IMR-90 (cell line): ENCODE data around the gene CPEB2. TPM values are rescaled to one million over a fixed set of nuclear protein-coding genes. Genes with fewer than 3 reads are reported as not detected.

Experiments used
- ATAC-seq: fragments of 200-7000 bp; cut with Tn5 transposase; 2 replicates; pipeline ENCODE4 v1.9.1; 2020; ENCODE audit warnings: low read depth, mild to moderate bottlenecking, moderate library complexity
- BruUV-seq: library from RNA; stranded (reverse); fragments of 400-500 nt; replicated peaks from 2 replicates; lab custom pipeline; 2021; lab: Mats Ljungman, UMichigan
- CTCF ChIA-PET: fragments of 300-600 bp; formaldehyde crosslinking; extraction: SDS; loops from one replicate; lab custom pipeline; 2021; ENCODE audit warnings: antibody characterized with exemption; lab: Yijun Ruan, JAX
- POLR2A ChIA-PET: fragments of 300-600 bp; sonication (Branson Sonifier 250); formaldehyde crosslinking; loops from one replicate; lab custom pipeline; 2022; ENCODE audit warnings: antibody characterized with exemption; ENCODE audit not compliant: unreplicated experiment; lab: Charles Lee
- DNase-seq: peaks from one replicate; pipeline ENCODE4 v3.0.0; 2013
- H2AFZ ChIP-seq: replicated peaks from 2 replicates; pipeline ENCODE3; 2013; ENCODE audit warnings: low read length, mild to moderate bottlenecking; ENCODE audit not compliant: poor library complexity
- H2AK5ac ChIP-seq: 2 replicates; pipeline ENCODE4 v1.6.1; 2013; ENCODE audit warnings: low read depth, low read length, inconsistent platforms
- H2AK9ac ChIP-seq: replicated peaks from 2 replicates; pipeline ENCODE3; 2013; ENCODE audit warnings: mild to moderate bottlenecking, low read depth, low read length, moderate library complexity; ENCODE audit not compliant: poor library complexity
- H2BK120ac ChIP-seq: 2 replicates; pipeline ENCODE4 v1.6.1; 2013; ENCODE audit warnings: low read depth, low read length, inconsistent platforms
- H2BK15ac ChIP-seq: 3 replicates; pipeline ENCODE4 v1.6.1; 2013; ENCODE audit warnings: low read depth, low read length, inconsistent platforms
- H2BK20ac ChIP-seq: 2 replicates; pipeline ENCODE4 v1.6.1; 2013; ENCODE audit warnings: low read depth, mild to moderate bottlenecking, inconsistent platforms, low read length, moderate library complexity
- H2BK5ac ChIP-seq: 2 replicates; pipeline ENCODE4 v1.6.1; 2013; ENCODE audit warnings: mild to moderate bottlenecking, low read depth, low read length, inconsistent platforms; ENCODE audit not compliant: poor library complexity, severe bottlenecking
- H3K14ac ChIP-seq: replicated peaks from 2 replicates; pipeline ENCODE4 v1.6.1; 2013; ENCODE audit warnings: low read depth, low read length, inconsistent platforms
- H3K18ac ChIP-seq: 2 replicates; pipeline ENCODE4 v1.6.1; 2013; ENCODE audit warnings: low read depth, low read length, control low read depth
- H3K23ac ChIP-seq: 2 replicates; pipeline ENCODE4 v1.6.1; 2013; ENCODE audit warnings: low read depth, low read length, inconsistent platforms
- H3K27ac ChIP-seq: 2 replicates; pipeline ENCODE4 v1.5.1; 2013; ENCODE audit warnings: mild to moderate bottlenecking, control low read depth, low read length; ENCODE audit not compliant: insufficient read depth
- H3K27me3 ChIP-seq: 2 replicates; pipeline ENCODE4 v1.6.1; 2013; ENCODE audit warnings: low read length; ENCODE audit not compliant: control insufficient read depth, insufficient read depth
- H3K36me3 ChIP-seq: 2 replicates; pipeline ENCODE4 v1.6.1; 2013; ENCODE audit warnings: low read length, mixed read lengths; ENCODE audit not compliant: control insufficient read depth, insufficient read depth
- H3K4ac ChIP-seq: 2 replicates; pipeline ENCODE4 v1.6.1; 2013; ENCODE audit warnings: low read depth, low read length, inconsistent platforms
- H3K4me1 ChIP-seq: 2 replicates; pipeline ENCODE4 v1.6.1; 2013; ENCODE audit warnings: low read length, mixed read lengths; ENCODE audit not compliant: control insufficient read depth, insufficient read depth
- H3K4me2 ChIP-seq: 2 replicates; pipeline ENCODE4 v1.6.1; 2013; ENCODE audit warnings: low read depth, mild to moderate bottlenecking, control low read depth, low read length, moderate library complexity
- H3K4me3 ChIP-seq: 2 replicates; pipeline ENCODE4 v1.5.1; 2013; ENCODE audit warnings: low read depth, mild to moderate bottlenecking, control low read depth, low read length, moderate library complexity; ENCODE audit not compliant: insufficient read depth
- H3K56ac ChIP-seq: 2 replicates; pipeline ENCODE4 v1.6.1; 2013; ENCODE audit warnings: low read length, inconsistent platforms; ENCODE audit not compliant: insufficient read depth; ENCODE audit errors: extremely low read depth
- H3K79me1 ChIP-seq, 2 experiments: 2 replicates each; pipeline ENCODE4 v1.6.1; 2013; ENCODE audit warnings: low read length in 2 of 2, inconsistent platforms in 1 of 2, low read depth in 1 of 2
- H3K9ac ChIP-seq: 2 replicates; pipeline ENCODE4 v1.6.1; 2013; ENCODE audit warnings: low read depth, low read length, control low read depth
- H3K9me1 ChIP-seq: 2 replicates; pipeline ENCODE4 v1.6.1; 2013; ENCODE audit warnings: low read length, inconsistent platforms; ENCODE audit not compliant: insufficient read depth
- H3K9me3 ChIP-seq: 2 replicates; pipeline ENCODE4 v1.6.1; 2013; ENCODE audit warnings: low read length; ENCODE audit not compliant: control insufficient read depth, insufficient read depth
- H4K20me1 ChIP-seq: 2 replicates; pipeline ENCODE4 v1.6.1; 2013; ENCODE audit warnings: low read length, inconsistent platforms; ENCODE audit not compliant: insufficient read depth
- H4K5ac ChIP-seq: 2 replicates; pipeline ENCODE4 v1.6.1; 2013; ENCODE audit warnings: mild to moderate bottlenecking, low read depth, low read length, control low read depth
- H4K8ac ChIP-seq, 2 experiments: 2 replicates each; pipeline ENCODE4 v1.6.1; 2013; ENCODE audit warnings: low read depth in 2 of 2, low read length in 2 of 2, control low read depth in 1 of 2, inconsistent platforms in 1 of 2
- H4K91ac ChIP-seq: 2 replicates; pipeline ENCODE4 v1.6.1; 2013; ENCODE audit warnings: low read depth, low read length, inconsistent platforms; ENCODE audit not compliant: insufficient read depth
- BHLHE40 ChIP-seq: fragments of 150-350 bp; IDR thresholded peaks from 2 replicates; pipeline ENCODE4 v1.6.1; 2016; ENCODE audit warnings: mild to moderate bottlenecking, low read depth, low read length
- CEBPB ChIP-seq: IDR thresholded peaks from 2 replicates; pipeline ENCODE4 v1.6.1; 2012; ENCODE audit warnings: low read depth, low read length, improper control_type of control experiment
- CHD1 ChIP-seq: IDR thresholded peaks from 2 replicates; pipeline ENCODE4 v1.6.1; 2012; ENCODE audit warnings: low read depth, low read length, improper control_type of control experiment
- CTCF ChIP-seq: conservative IDR thresholded peaks from 2 replicates; pipeline ENCODE4 v1.5.1; 2012; ENCODE audit warnings: mild to moderate bottlenecking, low read depth, low read length, improper control_type of control experiment
- ELK1 ChIP-seq: fragments of 150-350 bp; IDR thresholded peaks from 2 replicates; pipeline ENCODE4 v1.6.1; 2016; ENCODE audit warnings: low read depth, mild to moderate bottlenecking, low read length, moderate library complexity, borderline replicate concordance
- FOS ChIP-seq: fragments of 150-350 bp; IDR thresholded peaks from 2 replicates; pipeline ENCODE4 v1.6.1; 2016; ENCODE audit warnings: low read depth, low read length
- MAFK ChIP-seq: IDR thresholded peaks from 2 replicates; pipeline ENCODE4 v1.6.1; 2012; ENCODE audit warnings: low read depth, low read length, improper control_type of control experiment
- MAZ ChIP-seq: IDR thresholded peaks from 2 replicates; pipeline ENCODE4 v1.6.1; 2012; ENCODE audit warnings: low read depth, mild to moderate bottlenecking, low read length, improper control_type of control experiment, moderate library complexity, borderline replicate concordance
- MXI1 ChIP-seq: IDR thresholded peaks from 2 replicates; pipeline ENCODE4 v1.6.1; 2012; ENCODE audit warnings: low read depth, mild to moderate bottlenecking, low read length, moderate library complexity, borderline replicate concordance
- NFE2L2 ChIP-seq: fragments of 150-350 bp; IDR thresholded peaks from 2 replicates; pipeline ENCODE4 v1.6.1; 2016; ENCODE audit warnings: low read depth, mild to moderate bottlenecking, low read length
- POLR2A ChIP-seq: IDR thresholded peaks from 2 replicates; pipeline ENCODE4 v1.6.1; 2012; ENCODE audit warnings: mild to moderate bottlenecking, low read depth, low read length
- RAD21 ChIP-seq: IDR thresholded peaks from 2 replicates; pipeline ENCODE4 v1.6.1; 2012; ENCODE audit warnings: low read length, improper control_type of control experiment
- RCOR1 ChIP-seq: IDR thresholded peaks from 2 replicates; pipeline ENCODE4 v1.6.1; 2012; ENCODE audit warnings: mild to moderate bottlenecking, low read length, improper control_type of control experiment; ENCODE audit not compliant: insufficient replicate concordance
- RFX5 ChIP-seq: IDR thresholded peaks from 2 replicates; pipeline ENCODE4 v1.8.0; 2012; ENCODE audit warnings: low read depth, mild to moderate bottlenecking, low read length, moderate library complexity
- SMC3 ChIP-seq: fragments of 150-350 bp; IDR thresholded peaks from 2 replicates; pipeline ENCODE4 v1.6.1; 2016; ENCODE audit warnings: low read depth, mild to moderate bottlenecking, antibody characterized with exemption, low read length, moderate library complexity
- USF2 ChIP-seq: fragments of 150-350 bp; IDR thresholded peaks from 2 replicates; pipeline ENCODE4 v1.6.1; 2017; ENCODE audit warnings: mild to moderate bottlenecking, antibody characterized with exemption, low read length, low read depth
- WGBS, 2 experiments: methylation state at CpG; one replicate each; pipeline versions ENCODE4 v1.1.5 to v1.1.7; 2013; ENCODE audit warnings: missing lambda C conversion rate in 2 of 2; ENCODE audit not compliant: insufficient read length in 1 of 2; ENCODE audit errors: extremely low coverage in 2 of 2; 5-methylcytosine and 5-hydroxymethylcytosine counted together
- dilution Hi-C: fragments of 300-500 bp; cut with HindIII; formaldehyde crosslinking; loops from one replicate; pipeline ENCODE4 v1.14.3; 2018; ENCODE audit warnings: low sequenced_read_pairs; ENCODE audit not compliant: unreplicated experiment
- in situ Hi-C: fragments of 300-500 bp; cut with MboI; formaldehyde crosslinking; loops from 3 replicates; pipeline ENCODE4 v1.14.3; 2019; ENCODE audit warnings: low sequenced_read_pairs, inconsistent platforms, mixed read lengths
- intact Hi-C: fragments of 100-400 bp; cut with micrococcal nuclease; formaldehyde crosslinking; loops from 2 replicates; pipeline ENCODE4 v1.10.0; 2022
- polyA plus RNA-seq, 3 experiments: library from polyadenylated mRNA; depleted of rRNA; stranded (reverse); fragments of >200 nt; gene quantifications; 2 replicates each; pipeline ENCODE4 v1.2.3, GENCODE V29; 2012; ENCODE audit warnings: low replicate concordance in 1 of 3
- total RNA-seq: library from RNA; depleted of rRNA; stranded (reverse); fragments of >200 nt; gene quantifications from 2 replicates; pipeline ENCODE4 v1.2.3, GENCODE V29; 2012

Gene CPEB2
- total and polyA plus RNA-seq, 2 of the 4 experiments (the other 2 are of a cell fraction), result 10.6 to 12.0 TPM

GRCh38 chr4:15054541-15054940 lies 52.3 kb downstream of the CPEB2 start:
- CTCF ChIA-PET, result no interaction called here
- Histone ChIP-seq H3K4me1 (no peaks in the 10 kb centered on the region), H3K4me3 (no peak overlapping the region), H4K5ac (no peak overlapping the region), H3K79me1 (peaks cover 12 to 15% of the 10 kb centered on the region in 2 experiments; a peak in 3 of 4 replicates), H2BK120ac (no peak overlapping the region), H2BK5ac (no peak overlapping the region), H3K18ac (no peak overlapping the region), H2AK9ac (no peak overlapping the region), H3K9me1 (peaks cover 2% of the 10 kb centered on the region; the same call in 1 of the 2 replicates), H2AK5ac (no peak overlapping the region), H3K27ac (no peak overlapping the region), H4K20me1 (no peaks in the 10 kb centered on the region; the same call in 1 of the 2 replicates), H3K27me3 (no peaks in the 10 kb centered on the region), H2AFZ (no peak overlapping the region), H3K23ac (no peak overlapping the region), H2BK20ac (no peak overlapping the region), H3K56ac (no peak overlapping the region), H3K4ac (no peak overlapping the region), H3K9me3 (no peaks in the 10 kb centered on the region), H2BK15ac (no peak overlapping the region), H3K4me2 (no peak overlapping the region), H3K36me3 (peaks cover 19% of the 10 kb centered on the region), H3K9ac (no peak overlapping the region), H3K14ac (no peak overlapping the region), H4K8ac (no peak overlapping the region), H4K91ac (no peak overlapping the region)
- ATAC-seq (no peak), DNase-seq (no peak)
- no peak for TF ChIP-seq RFX5
- TF ChIP-seq NFE2L2, result no peak
- TF ChIP-seq POLR2A, result no peak
- TF ChIP-seq MAZ, result no peak
- TF ChIP-seq MAFK, result no peak
- no peak for TF ChIP-seq USF2
- no peak for TF ChIP-seq FOS
- no peak for TF ChIP-seq RCOR1
- no peak for TF ChIP-seq ELK1
- TF ChIP-seq RAD21, result no peak
- TF ChIP-seq BHLHE40, result no peak
- TF ChIP-seq SMC3, result no peak
- no peak for TF ChIP-seq CHD1
- TF ChIP-seq CTCF, result no peak
- no peak for TF ChIP-seq CEBPB
- no peak for TF ChIP-seq MXI1
- dilution Hi-C loops (no loop called here), in situ Hi-C loops (loop anchor here (25.0 kb wide), 1 partner anchor 408 kb away; the partner anchor contains the start of gene CC2D2A), intact Hi-C loops (no loop called here)
- WGBS, 2 experiments, result no CpG with 5 or more reads among the region's 2 CpGs
- BruUV-seq, result no TSS peak
- POLR2A ChIA-PET, result no interaction called here
